K562 (cell line): Measurements from ENCODE around the gene DENR. TPM values are rescaled to one million over a fixed set of nuclear protein-coding genes. Genes with fewer than 3 reads are reported as not detected.

Experiments used
- COPS2 ChIP-seq: fragments of 450-650 bp; conservative IDR thresholded peaks from 2 replicates; pipeline ENCODE4 v1.6.1; 2016; ENCODE audit warnings: mild to moderate bottlenecking, moderate library complexity
- CXXC5 ChIP-seq: fragments of 250-450 bp; sonication (Bioruptor Pico); IDR thresholded peaks from 2 replicates; pipeline ENCODE4 v1.8.0; 2022; ENCODE audit warnings: inconsistent platforms, mild to moderate bottlenecking, moderate library complexity
- EP300 ChIP-seq: IDR thresholded peaks from 2 replicates; pipeline ENCODE4 v1.6.1; 2012; ENCODE audit warnings: low read length, improper control_type of control experiment
- FOS ChIP-seq: IDR thresholded peaks from 3 replicates; pipeline ENCODE4 v1.6.1; 2011; ENCODE audit not compliant: insufficient read length; ENCODE audit errors: extremely low read depth
- HDAC6 ChIP-seq: IDR thresholded peaks from 2 replicates; pipeline ENCODE4 v1.6.1; 2012; ENCODE audit warnings: low read depth, mild to moderate bottlenecking, control low read depth, inconsistent platforms, low read length, moderate library complexity
- KDM4B ChIP-seq, 2 experiments: fragments of 450-650 bp in 1 of 2; sonication (generic) in 1 of 2; IDR thresholded peaks; 2 replicates each; pipeline ENCODE4 v1.6.1; 2016 to 2017; ENCODE audit warnings: borderline replicate concordance in 2 of 2, antibody characterized with exemption in 1 of 2, low read depth in 1 of 2, mild to moderate bottlenecking in 1 of 2
- MCM3 ChIP-seq: fragments of 450-650 bp; IDR thresholded peaks from 2 replicates; pipeline ENCODE4 v1.6.1; 2016
- MEF2A ChIP-seq: IDR thresholded peaks from 2 replicates; pipeline ENCODE4 v1.6.1; 2011; ENCODE audit warnings: low read depth, mild to moderate bottlenecking, low read length, moderate library complexity; ENCODE audit not compliant: control insufficient read depth
- RNF2 ChIP-seq: sonication (generic); IDR thresholded peaks from 2 replicates; pipeline ENCODE4 v1.6.1; 2016
- SMAD2 ChIP-seq: fragments of 150-350 bp; IDR thresholded peaks from 2 replicates; pipeline ENCODE4 v1.6.1; 2014; ENCODE audit warnings: low read depth, mild to moderate bottlenecking, low read length
- SMARCA4 ChIP-seq: fragments of 450-650 bp; IDR thresholded peaks from 2 replicates; pipeline ENCODE4 v1.6.1; 2016
- TEAD1 ChIP-seq, 2 experiments: fragments of 450-650 bp in 1 of 2; sonication (generic) in 1 of 2; formaldehyde crosslinking; IDR thresholded peaks; 2 replicates each; pipeline versions ENCODE4 v1.4.0 to v1.8.0; 2020 to 2022; ENCODE audit warnings: mild to moderate bottlenecking in 2 of 2, missing genetic modification reagents in 1 of 2
- TEAD4 ChIP-seq, 2 experiments: sonication (generic) in 1 of 2; formaldehyde crosslinking in 1 of 2; IDR thresholded peaks; 2 replicates each; pipeline versions ENCODE4 v1.6.1 to v1.8.0; 2012 to 2022; ENCODE audit warnings: borderline replicate concordance in 1 of 2, inconsistent platforms in 1 of 2, low read length in 1 of 2, mild to moderate bottlenecking in 1 of 2, missing genetic modification reagents in 1 of 2
- polyA plus RNA-seq, 8 experiments: library from polyadenylated mRNA; depleted of rRNA in 4 of 8; stranded (reverse) in 5 of 8; unstranded in 3 of 8; fragments of >200 nt; fragmentation: Nextera tagmentation in 2 of 8; fragmentation: Illumina TruSeq in 1 of 8; extraction: Ambion mirVana in 2 of 8; extraction: Trizol in 1 of 8; gene quantifications; 2 replicates each; pipeline versions ENCODE4 v1.2.1 to v1.2.3, GENCODE V29; 2011 to 2014; ENCODE audit warnings: inconsistent platforms in 1 of 8, missing spikeins in 1 of 8
- total RNA-seq, 7 experiments: library from RNA; depleted of rRNA in 6 of 7; stranded (reverse); fragments of >200 nt in 6 of 7; fragmentation: Illumina TruSeq in 2 of 7; extraction: Trizol in 2 of 7; gene quantifications; 2 replicates each; pipeline versions ENCODE4 v1.2.1 to v1.2.3, GENCODE V29; 2011 to 2021; ENCODE audit warnings: low replicate concordance in 1 of 7
- TF ChIP-seq, protein P1 (sequence below): fragments of 450-650 bp; IDR thresholded peaks from 2 replicates; pipeline ENCODE4 v1.7.0; 2016; ENCODE audit warnings: borderline replicate concordance
- TF ChIP-seq, protein P2 (sequence below): fragments of 200-400 bp; formaldehyde crosslinking; IDR thresholded peaks from 2 replicates; pipeline ENCODE4 v1.6.1; 2017; ENCODE audit warnings: mild to moderate bottlenecking, low read depth, low read length, moderate library complexity
- TF ChIP-seq, protein P3 (sequence below), 2 experiments: fragments of 450-650 bp; IDR thresholded peaks; 2 replicates each; pipeline ENCODE4 v1.6.1; 2016; ENCODE audit warnings: mild to moderate bottlenecking in 2 of 2, borderline replicate concordance in 1 of 2, low read depth in 1 of 2, moderate library complexity in 1 of 2

Gene DENR
- total and polyA plus RNA-seq, 9 of the 15 experiments (the other 6 are each of a cell fraction or from before 2014, with no cell fraction given): 32.5 to 77.4 (median 54.7) TPM

DNA sequence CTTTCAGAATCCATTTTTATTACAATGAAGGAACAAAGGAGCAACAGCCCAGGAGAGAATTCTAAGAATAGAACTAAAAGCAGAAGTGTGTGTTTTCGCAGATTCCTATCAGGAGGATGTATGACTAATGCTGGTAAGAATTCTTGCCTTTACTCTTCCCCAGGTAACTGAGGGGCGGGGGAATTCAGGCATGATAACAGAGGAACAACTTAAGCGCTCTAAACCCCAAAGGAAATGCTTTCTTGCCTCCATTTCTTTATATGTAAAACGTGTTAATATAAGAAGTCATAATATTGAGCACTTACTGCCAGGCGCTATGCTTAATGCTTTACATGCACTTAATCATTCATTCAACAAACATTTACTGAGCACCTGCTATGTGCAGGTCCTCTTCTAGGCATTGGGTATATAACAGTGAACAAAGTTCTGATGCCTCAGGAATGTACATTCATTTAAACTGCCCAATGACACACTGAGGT, 26.5 kb upstream of the DENR start (continued):
- TF ChIP-seq HDAC6 (no peak), KDM4B (IDR thresholded peaks at IDR 0.05; ENCODE audit: borderline replicate concordance in 2 of 2, low read depth in 1 of 2) (no peak), RNF2 (0 out of 2 replicates have a peak, but pooled peaks have one; percentile 35), FOS (peak; percentile 46), TEAD1 (CRISPR knock-in tag; IDR thresholded peaks at IDR 0.05) (peak; percentile 62 to 78; a peak in 3 of 4 replicates), MEF2A (peak; percentile 85), COPS2 (no peak), TEAD4 (IDR thresholded peaks at IDR 0.05; ENCODE audit: low read length) (peak; percentile 79; the same call in 1 of the 2 replicates), TEAD4 (CRISPR knock-in tag; IDR thresholded peaks at IDR 0.05; ENCODE audit: borderline replicate concordance) (no peak), SMAD2 (no peak), SMARCA4 (peak; percentile 84), EP300 (peak; percentile 55), CXXC5 (CRISPR knock-in tag) (peak; percentile 78; the same call in 1 of the 2 replicates), MCM3 (no peak)
- TF ChIP-seq, protein P1, sequence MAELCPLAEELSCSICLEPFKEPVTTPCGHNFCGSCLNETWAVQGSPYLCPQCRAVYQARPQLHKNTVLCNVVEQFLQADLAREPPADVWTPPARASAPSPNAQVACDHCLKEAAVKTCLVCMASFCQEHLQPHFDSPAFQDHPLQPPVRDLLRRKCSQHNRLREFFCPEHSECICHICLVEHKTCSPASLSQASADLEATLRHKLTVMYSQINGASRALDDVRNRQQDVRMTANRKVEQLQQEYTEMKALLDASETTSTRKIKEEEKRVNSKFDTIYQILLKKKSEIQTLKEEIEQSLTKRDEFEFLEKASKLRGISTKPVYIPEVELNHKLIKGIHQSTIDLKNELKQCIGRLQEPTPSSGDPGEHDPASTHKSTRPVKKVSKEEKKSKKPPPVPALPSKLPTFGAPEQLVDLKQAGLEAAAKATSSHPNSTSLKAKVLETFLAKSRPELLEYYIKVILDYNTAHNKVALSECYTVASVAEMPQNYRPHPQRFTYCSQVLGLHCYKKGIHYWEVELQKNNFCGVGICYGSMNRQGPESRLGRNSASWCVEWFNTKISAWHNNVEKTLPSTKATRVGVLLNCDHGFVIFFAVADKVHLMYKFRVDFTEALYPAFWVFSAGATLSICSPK: no peak
- TF ChIP-seq, protein P2, sequence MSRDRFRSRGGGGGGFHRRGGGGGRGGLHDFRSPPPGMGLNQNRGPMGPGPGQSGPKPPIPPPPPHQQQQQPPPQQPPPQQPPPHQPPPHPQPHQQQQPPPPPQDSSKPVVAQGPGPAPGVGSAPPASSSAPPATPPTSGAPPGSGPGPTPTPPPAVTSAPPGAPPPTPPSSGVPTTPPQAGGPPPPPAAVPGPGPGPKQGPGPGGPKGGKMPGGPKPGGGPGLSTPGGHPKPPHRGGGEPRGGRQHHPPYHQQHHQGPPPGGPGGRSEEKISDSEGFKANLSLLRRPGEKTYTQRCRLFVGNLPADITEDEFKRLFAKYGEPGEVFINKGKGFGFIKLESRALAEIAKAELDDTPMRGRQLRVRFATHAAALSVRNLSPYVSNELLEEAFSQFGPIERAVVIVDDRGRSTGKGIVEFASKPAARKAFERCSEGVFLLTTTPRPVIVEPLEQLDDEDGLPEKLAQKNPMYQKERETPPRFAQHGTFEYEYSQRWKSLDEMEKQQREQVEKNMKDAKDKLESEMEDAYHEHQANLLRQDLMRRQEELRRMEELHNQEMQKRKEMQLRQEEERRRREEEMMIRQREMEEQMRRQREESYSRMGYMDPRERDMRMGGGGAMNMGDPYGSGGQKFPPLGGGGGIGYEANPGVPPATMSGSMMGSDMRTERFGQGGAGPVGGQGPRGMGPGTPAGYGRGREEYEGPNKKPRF: no peak
- TF ChIP-seq, protein P3, sequence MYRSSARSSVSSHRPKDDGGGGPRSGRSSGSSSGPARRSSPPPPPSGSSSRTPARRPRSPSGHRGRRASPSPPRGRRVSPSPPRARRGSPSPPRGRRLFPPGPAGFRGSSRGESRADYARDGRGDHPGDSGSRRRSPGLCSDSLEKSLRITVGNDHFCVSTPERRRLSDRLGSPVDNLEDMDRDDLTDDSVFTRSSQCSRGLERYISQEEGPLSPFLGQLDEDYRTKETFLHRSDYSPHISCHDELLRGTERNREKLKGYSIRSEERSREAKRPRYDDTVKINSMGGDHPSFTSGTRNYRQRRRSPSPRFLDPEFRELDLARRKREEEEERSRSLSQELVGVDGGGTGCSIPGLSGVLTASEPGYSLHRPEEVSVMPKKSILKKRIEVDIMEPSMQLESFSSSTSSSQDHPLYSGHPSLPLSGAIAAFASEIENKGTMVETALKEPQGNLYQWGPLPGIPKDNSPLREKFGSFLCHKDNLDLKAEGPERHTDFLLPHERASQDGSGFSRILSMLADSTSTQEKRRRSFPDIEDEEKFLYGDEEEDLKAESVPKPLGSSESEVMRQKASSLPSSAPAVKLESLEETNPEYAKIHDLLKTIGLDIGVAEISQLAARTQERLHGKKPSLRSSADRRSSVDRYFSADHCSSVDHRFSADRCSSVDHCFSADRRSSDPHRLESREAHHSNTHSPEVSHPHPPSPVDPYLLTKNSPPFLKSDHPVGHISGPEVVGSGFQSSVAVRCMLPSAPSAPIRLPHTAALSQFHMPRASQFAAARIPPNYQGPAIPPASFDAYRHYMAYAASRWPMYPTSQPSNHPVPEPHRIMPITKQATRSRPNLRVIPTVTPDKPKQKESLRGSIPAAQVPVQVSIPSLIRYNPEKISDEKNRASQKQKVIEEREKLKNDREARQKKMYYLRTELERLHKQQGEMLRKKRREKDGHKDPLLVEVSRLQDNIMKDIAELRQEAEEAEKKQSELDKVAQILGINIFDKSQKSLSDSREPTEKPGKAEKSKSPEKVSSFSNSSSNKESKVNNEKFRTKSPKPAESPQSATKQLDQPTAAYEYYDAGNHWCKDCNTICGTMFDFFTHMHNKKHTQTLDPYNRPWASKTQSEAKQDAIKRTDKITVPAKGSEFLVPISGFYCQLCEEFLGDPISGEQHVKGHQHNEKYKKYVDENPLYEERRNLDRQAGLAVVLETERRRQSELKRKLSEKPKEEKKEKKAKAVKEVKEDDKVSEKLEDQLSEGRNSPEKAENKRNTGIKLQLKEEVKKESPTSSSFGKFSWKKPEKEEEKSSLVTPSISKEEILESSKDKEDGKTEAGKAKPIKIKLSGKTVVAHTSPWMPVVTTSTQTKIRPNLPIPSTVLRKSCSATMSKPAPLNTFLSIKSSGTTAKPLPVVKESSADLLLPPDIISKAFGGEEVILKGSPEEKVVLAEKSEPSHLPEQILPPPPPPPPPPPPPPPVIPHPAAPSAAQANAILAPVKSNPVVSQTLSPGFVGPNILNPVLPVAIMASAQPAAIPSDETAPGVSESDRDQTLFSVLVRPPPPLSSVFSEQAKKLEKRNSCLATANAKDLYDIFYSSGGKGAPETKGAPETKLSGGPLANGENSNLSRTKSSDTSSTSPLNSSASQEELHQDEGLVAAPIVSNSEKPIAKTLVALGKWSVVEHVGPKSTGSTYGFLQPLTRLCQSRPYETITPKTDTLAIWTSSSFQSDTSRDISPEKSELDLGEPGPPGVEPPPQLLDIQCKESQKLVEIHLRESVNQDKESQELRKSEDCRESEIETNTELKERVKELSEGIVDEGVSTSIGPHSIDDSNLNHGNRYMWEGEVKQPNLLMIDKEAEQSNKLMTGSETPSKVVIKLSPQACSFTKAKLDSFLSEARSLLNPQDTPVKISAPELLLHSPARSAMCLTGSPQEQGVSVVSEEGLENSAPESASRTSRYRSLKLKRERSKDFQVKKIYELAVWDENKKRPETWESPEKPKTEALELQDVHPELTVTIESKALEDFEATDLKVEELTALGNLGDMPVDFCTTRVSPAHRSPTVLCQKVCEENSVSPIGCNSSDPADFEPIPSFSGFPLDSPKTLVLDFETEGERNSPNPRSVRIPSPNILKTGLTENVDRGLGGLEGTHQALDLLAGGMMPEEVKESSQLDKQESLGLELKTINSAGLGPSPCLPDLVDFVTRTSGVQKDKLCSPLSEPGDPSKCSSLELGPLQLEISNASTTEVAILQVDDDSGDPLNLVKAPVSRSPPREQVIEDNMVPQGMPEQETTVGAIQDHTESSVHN (IDR thresholded peaks at IDR 0.05; ENCODE audit: borderline replicate concordance in 1 of 2, low read depth in 1 of 2): peak in 1 of 2 experiments; percentile 82; a peak in 1 of 4 replicates
